Neural cell (in vitro differentiated cells): ENCODE data around the gene CDC42BPB. TPM values are rescaled to one million over a fixed set of nuclear protein-coding genes. Genes with fewer than 3 reads are reported as not detected.

Experiments used
- H2AFZ ChIP-seq: fragments of 200-600, 300-800 bp; sonication (generic), shearing (Covaris generic); 2 replicates; pipeline ENCODE4 v1.6.0; 2014; ENCODE audit warnings: low read depth, mild to moderate bottlenecking, antibody characterized with exemption, low read length, moderate library complexity
- H3F3A ChIP-seq: fragments of 200-600 bp; shearing (Covaris generic); 2 replicates; pipeline ENCODE4 v1.6.1; 2016; ENCODE audit warnings: mild to moderate bottlenecking, moderate library complexity, mixed read lengths, antibody characterized with exemption, low read length; ENCODE audit not compliant: insufficient read depth, poor library complexity, severe bottlenecking
- H3K27ac ChIP-seq: fragments of 200-600, 300-800 bp; sonication (generic), shearing (Covaris generic); 2 replicates; pipeline ENCODE4 v1.5.1; 2014; ENCODE audit warnings: mild to moderate bottlenecking, low read length, moderate library complexity
- H3K27me3 ChIP-seq: fragments of 300-800, 200-600 bp; sonication (generic), shearing (Covaris generic); 2 replicates; pipeline ENCODE4 v1.6.0; 2014; ENCODE audit warnings: mild to moderate bottlenecking, low read depth, low read length, moderate library complexity; ENCODE audit not compliant: insufficient read depth
- H3K36me3 ChIP-seq: fragments of 300-800, 200-600 bp; sonication (generic), shearing (Covaris generic); 2 replicates; pipeline ENCODE4 v1.5.1; 2014; ENCODE audit warnings: mild to moderate bottlenecking, antibody characterized with exemption, low read length, moderate library complexity; ENCODE audit not compliant: insufficient read depth
- H3K4me2 ChIP-seq: fragments of 300-800, 200-600 bp; sonication (generic), shearing (Covaris generic); 2 replicates; pipeline ENCODE4 v1.6.0; 2014; ENCODE audit warnings: mild to moderate bottlenecking, low read length
- H3K4me3 ChIP-seq: fragments of 300-800, 200-600 bp; sonication (generic), shearing (Covaris generic); 2 replicates; pipeline ENCODE4 v1.5.1; 2014; ENCODE audit warnings: mild to moderate bottlenecking, low read length, moderate library complexity
- H3K79me2 ChIP-seq: fragments of 200-600 bp; shearing (Covaris generic); replicated peaks from 2 replicates; pipeline ENCODE4 v1.6.0; 2014; ENCODE audit warnings: mild to moderate bottlenecking, low read length, moderate library complexity; ENCODE audit not compliant: insufficient read depth
- H3K9ac ChIP-seq: fragments of 300-800, 200-600 bp; sonication (generic), shearing (Covaris generic); 2 replicates; pipeline ENCODE4 v1.6.1; 2016; ENCODE audit warnings: mild to moderate bottlenecking, low read length, mixed read lengths
- H3K9me2 ChIP-seq: fragments of 200-600 bp; shearing (Covaris generic); 2 replicates; pipeline ENCODE4 v1.6.1; 2016; ENCODE audit warnings: mild to moderate bottlenecking, low read length, mixed read lengths; ENCODE audit not compliant: insufficient read depth
- H3K9me3 ChIP-seq: fragments of 200-600, 300-800 bp; sonication (generic), shearing (Covaris generic); 2 replicates; pipeline ENCODE4 v1.6.1; 2016; ENCODE audit warnings: mild to moderate bottlenecking, mixed run types, low read length, moderate library complexity, mixed read lengths
- H4K20me1 ChIP-seq: fragments of 200-600 bp; shearing (Covaris generic); 2 replicates; pipeline ENCODE4 v1.6.1; 2016; ENCODE audit warnings: mild to moderate bottlenecking, mixed run types; ENCODE audit not compliant: insufficient read depth
- CTCF ChIP-seq: fragments of 450-650 bp; IDR thresholded peaks from 2 replicates; pipeline ENCODE4 v1.5.1; 2014; ENCODE audit warnings: antibody characterized with exemption, mild to moderate bottlenecking, moderate library complexity; ENCODE audit not compliant: poor library complexity, severe bottlenecking
- EP300 ChIP-seq: fragments of 450-650 bp; conservative IDR thresholded peaks from 2 replicates; pipeline ENCODE4 v1.6.1; 2014; ENCODE audit warnings: antibody characterized with exemption, mild to moderate bottlenecking, moderate library complexity; ENCODE audit not compliant: poor library complexity, severe bottlenecking
- EZH2 ChIP-seq: fragments of 200-600, 300-800 bp; shearing (Covaris generic), sonication (generic); IDR thresholded peaks from 2 replicates; pipeline ENCODE4 v1.6.1; 2014; ENCODE audit warnings: antibody characterized with exemption, low read length, borderline replicate concordance, mild to moderate bottlenecking; ENCODE audit not compliant: insufficient read depth, poor library complexity, severe bottlenecking
- MXI1 ChIP-seq: fragments of 450-650 bp; conservative IDR thresholded peaks from 2 replicates; pipeline ENCODE4 v1.6.1; 2014; ENCODE audit warnings: antibody characterized with exemption, mild to moderate bottlenecking; ENCODE audit not compliant: poor library complexity, severe bottlenecking
- POLR2AphosphoS5 ChIP-seq: IDR thresholded peaks from 2 replicates; pipeline ENCODE4 v1.6.1; 2012
- RAD21 ChIP-seq: fragments of 450-650 bp; conservative IDR thresholded peaks from 2 replicates; pipeline ENCODE4 v1.6.1; 2014; ENCODE audit warnings: antibody characterized with exemption, mild to moderate bottlenecking, moderate library complexity
- REST ChIP-seq: IDR thresholded peaks from 2 replicates; pipeline ENCODE4 v1.6.1; 2012; ENCODE audit warnings: borderline replicate concordance
- SMC3 ChIP-seq: fragments of 450-650 bp; conservative IDR thresholded peaks from 2 replicates; pipeline ENCODE4 v1.6.1; 2014; ENCODE audit warnings: antibody characterized with exemption, mild to moderate bottlenecking, moderate library complexity; ENCODE audit not compliant: poor library complexity
- TAF1 ChIP-seq: IDR thresholded peaks from 2 replicates; pipeline ENCODE4 v1.6.1; 2012; ENCODE audit warnings: low read depth
- polyA plus RNA-seq: library from polyadenylated mRNA; depleted of rRNA; stranded (reverse); fragments of >200 nt; gene quantifications from 2 replicates; pipeline ENCODE4 v1.2.3, GENCODE V29; 2014

CDC42BPB gene
- polyA plus RNA-seq, 1 donor from 2014 or later = 43.8 TPM

- TF ChIP-seq EZH2 (no peak), SMC3 (no peak), RAD21 (no peak), EP300 (no peak), MXI1 (no peak), REST (no peak), CTCF (no peak), TAF1 (no peak), POLR2AphosphoS5 (no peak)
- H3K36me3 ChIP-seq = peaks cover 32% of the 10 kb centered on the region
- H3K9me2 ChIP-seq = no peaks in the 10 kb centered on the region
- H3K4me2 ChIP-seq = no peak overlapping the region
- H2AFZ ChIP-seq = no peak overlapping the region
- H3K9ac ChIP-seq = no peak overlapping the region
- H3K27me3 ChIP-seq = no peaks in the 10 kb centered on the region
- no peaks in the 10 kb centered on the region for H3K9me3 ChIP-seq
- no peaks in the 10 kb centered on the region for H3K79me2 ChIP-seq
- H3F3A ChIP-seq = no peaks in the 10 kb centered on the region
- H3K4me3 ChIP-seq = no peak overlapping the region
- no peaks in the 10 kb centered on the region for H4K20me1 ChIP-seq
- no peak overlapping the region for H3K27ac ChIP-seq
These were observed 90.5 kb downstream of the CDC42BPB start for GRCh38 chr14:102966681-102967505.

GRCh38 chr14:102965971-102966655 lies 91.2 kb downstream of the CDC42BPB start:
- H3K9me2 ChIP-seq = no peaks in the 10 kb centered on the region
- no peak overlapping the region for H3K4me2 ChIP-seq
- peaks cover 32% of the 10 kb centered on the region for H3K36me3 ChIP-seq
- H4K20me1 ChIP-seq = no peaks in the 10 kb centered on the region
- no peak overlapping the region for H3K9ac ChIP-seq
- TF ChIP-seq MXI1 = no peak
- no peak for TF ChIP-seq REST
- no peak for TF ChIP-seq CTCF
- TF ChIP-seq EZH2 = no peak
- TF ChIP-seq TAF1 = no peak
- no peak for TF ChIP-seq EP300
- TF ChIP-seq SMC3 = no peak
- TF ChIP-seq RAD21 = no peak
- TF ChIP-seq POLR2AphosphoS5 = no peak
- H3K27me3 ChIP-seq = no peaks in the 10 kb centered on the region
- H3K4me3 ChIP-seq = no peak overlapping the region
- no peak overlapping the region for H3K27ac ChIP-seq
- no peaks in the 10 kb centered on the region for H3K79me2 ChIP-seq
- H3F3A ChIP-seq = no peaks in the 10 kb centered on the region
- no peak overlapping the region for H2AFZ ChIP-seq
- no peaks in the 10 kb centered on the region for H3K9me3 ChIP-seq
